Gastroesophageal sphincter (tissue), 3 donors: ENCODE data around the gene IFT81.

Experiments
- CTCF ChIP-seq, 4 experiments: fragments of 200-600 bp in 2 of 4; fragments of 450-650 bp in 2 of 4; sonication (generic) in 1 of 4; IDR thresholded peaks; one replicate each; pipeline ENCODE4 v1.5.1; 2017 to 2019; ENCODE audit warnings: antibody characterized with exemption in 4 of 4, mild to moderate bottlenecking in 2 of 4, moderate library complexity in 2 of 4
- EP300 ChIP-seq: sonication (generic); formaldehyde crosslinking; IDR thresholded peaks from one replicate; pipeline ENCODE4 v1.6.1; 2017; ENCODE audit warnings: antibody characterized with exemption, mild to moderate bottlenecking
- POLR2A ChIP-seq, 2 donors: fragments of 450-650 bp; IDR thresholded peaks; one replicate each; pipeline ENCODE4 v1.6.1; 2017; ENCODE audit warnings: antibody characterized with exemption in 2 of 2, mild to moderate bottlenecking in 2 of 2, moderate library complexity in 1 of 2
- POLR2AphosphoS5 ChIP-seq: sonication (generic); formaldehyde crosslinking; IDR thresholded peaks from one replicate; pipeline ENCODE4 v1.6.1; 2017; ENCODE audit warnings: antibody characterized with exemption

DNA sequence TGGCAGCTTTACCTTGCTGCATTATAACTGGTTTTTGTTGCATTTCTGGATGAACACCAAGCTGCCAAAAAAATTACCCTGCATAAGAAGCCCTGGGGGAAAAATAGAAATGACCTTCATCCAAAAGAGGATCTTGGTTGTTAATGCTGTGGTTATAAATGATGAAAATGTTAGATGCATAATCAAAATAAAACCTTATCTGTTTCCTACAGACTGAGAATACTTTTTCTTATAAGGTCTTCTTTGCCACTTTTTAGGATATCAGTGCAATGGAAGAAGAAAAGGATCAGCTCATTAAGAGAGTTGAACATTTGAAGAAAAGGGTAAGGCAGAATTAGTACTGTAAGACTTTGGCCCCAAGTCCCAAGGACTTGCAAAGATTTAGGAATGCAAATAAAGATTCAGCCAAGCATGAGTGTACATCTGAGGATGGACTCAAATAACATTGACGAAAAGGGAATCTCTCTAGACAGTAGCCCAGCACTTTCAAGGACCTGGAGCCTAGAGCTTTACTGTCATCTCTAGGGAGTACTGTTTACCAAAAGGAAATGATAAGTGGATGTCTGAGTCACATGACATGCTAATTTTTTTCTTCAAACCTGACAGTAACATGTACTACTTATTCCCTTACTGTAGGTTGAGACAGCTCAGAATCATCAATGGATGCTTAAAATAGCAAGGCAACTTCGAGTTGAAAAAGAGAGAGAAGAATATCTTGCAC lies 10.7 kb downstream of the IFT81 start:
- peak; percentile 24 for TF ChIP-seq POLR2AphosphoS5
- TF ChIP-seq CTCF (IDR thresholded peaks at IDR 0.05), result no peak
- no peak for TF ChIP-seq EP300
- TF ChIP-seq POLR2A (IDR thresholded peaks at IDR 0.05), result no peak
